RPMI7951 (cell line): ENCODE measurements around the gene RNF113A. TPM values are rescaled to one million over a fixed set of nuclear protein-coding genes. Genes with fewer than 3 reads are reported as not detected.
"Not testable (repeated sequence)": the region's sequence is repeated elsewhere in the genome, so short reads cannot be mapped to it uniquely, and the experiment has no call there.

ENCODE experiments used
- DNase-seq: peaks from one replicate; pipeline ENCODE4 v3.0.0-alpha.2; 2012; ENCODE audit warnings: low read depth
- total RNA-seq: library from RNA; depleted of rRNA; stranded (reverse); fragments of >200 nt; shearing (Covaris generic); gene quantifications from 2 replicates; pipeline ENCODE4 v1.2.3, GENCODE V29; 2014; rRNA removed

Gene RNF113A
- total RNA-seq = 13.5 and 16.2 TPM in 2 replicates

DNA sequence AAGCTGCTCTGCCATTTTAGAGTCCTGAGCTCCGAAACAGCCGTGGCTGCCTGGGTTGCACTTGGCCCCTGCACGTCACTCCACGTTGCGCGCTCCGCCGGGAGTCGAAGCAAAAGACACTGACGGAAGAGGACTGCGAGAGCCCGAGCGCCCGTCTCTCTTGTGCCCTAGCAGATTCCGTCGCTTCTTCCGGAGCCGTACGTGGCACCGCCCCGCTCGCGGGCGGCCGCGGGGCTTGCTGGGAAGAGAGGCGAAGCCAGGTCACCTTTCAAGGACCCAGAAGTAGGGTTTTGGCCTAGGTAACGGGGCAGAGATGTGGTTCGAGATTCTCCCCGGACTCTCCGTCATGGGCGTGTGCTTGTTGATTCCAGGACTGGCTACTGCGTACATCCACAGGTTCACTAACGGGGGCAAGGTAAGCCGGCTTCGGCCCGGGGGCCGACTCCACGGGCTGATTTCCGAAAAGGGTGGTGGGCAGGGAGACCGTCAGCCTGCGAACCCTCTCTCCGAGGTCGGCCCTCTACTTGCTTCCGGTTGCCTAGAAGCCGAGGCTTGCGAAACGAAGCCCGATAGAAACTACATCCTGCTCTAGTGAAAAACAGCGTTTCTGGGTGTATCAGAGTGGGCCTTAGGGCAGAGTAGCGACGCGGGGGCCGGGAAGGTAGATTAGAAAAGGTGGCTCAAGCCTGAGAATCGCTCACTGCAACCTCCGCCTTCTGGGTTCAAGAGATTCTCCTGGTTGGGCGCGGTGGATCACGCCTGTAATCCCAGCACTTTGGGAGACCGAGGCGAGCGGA lies at the start of gene RNF113A, which contains the start of gene NDUFA1:
RNF113A (minus strand) TSS at position 135 of the 797 bp plus-strand sequence; CDS start at position 15, 120 bp downstream.
NDUFA1 (plus strand) TSS at position 234 of the 797 bp plus-strand sequence; CDS start at position 314, 80 bp downstream.
- DNase-seq = peak; percentile 79

DNA sequence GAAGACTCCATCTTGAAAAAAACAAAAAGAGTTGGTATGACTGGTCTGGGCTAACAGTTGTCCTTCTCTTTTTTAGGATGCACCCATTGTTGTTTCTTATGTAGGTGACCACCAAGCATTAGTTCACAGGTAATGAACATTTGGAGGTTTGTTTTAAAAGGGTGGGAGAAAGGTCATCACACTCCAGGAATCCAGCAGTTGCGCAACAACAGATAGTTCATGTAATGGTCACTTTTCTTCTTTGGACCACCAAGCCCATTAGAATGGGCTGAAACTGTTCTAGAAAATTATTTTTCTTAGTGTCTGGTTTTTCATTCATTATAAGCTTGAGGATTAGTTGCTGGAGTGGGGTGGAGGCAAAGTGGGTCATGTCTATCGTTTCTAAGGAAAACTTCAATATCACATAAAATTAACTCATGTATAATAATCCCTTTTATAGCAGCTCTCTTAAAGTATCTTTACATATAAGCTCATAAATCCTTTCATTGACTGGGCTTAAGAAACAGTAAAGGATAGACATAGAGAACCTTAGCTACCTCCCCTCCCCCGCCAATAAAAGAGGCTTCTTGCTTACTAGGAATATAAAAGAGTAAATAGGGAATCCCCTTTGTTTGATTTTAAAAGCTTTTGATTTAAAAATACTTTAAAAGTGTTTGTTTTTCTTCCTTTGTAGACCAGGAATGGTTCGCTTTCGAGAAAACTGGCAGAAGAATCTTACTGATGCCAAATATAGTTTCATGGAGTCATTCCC lies 48.5 kb upstream of the RNF113A start:
- no peak for DNase-seq

- no peak for DNase-seq
Observed at GRCh38 chrX:119917877-119918276, 46.3 kb upstream of the RNF113A start.

DNA sequence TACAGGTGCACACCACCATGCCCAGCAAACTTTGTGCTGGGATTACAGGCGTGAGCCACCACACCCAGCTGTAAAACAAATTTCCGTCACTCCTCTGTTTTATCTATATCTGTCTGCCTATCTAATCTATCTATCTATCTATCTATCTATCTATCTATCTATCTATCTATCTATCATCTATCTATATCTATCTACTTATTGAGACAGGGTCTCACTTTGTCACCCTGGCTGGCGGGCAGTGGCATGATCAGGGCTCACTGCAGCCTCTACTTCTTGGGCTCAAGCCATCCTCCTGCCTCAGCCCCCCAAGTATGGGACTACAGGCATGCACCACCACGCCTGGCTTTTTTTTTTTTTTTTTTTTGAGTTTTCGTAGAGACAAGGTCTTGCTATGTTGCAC lies 44.8 kb upstream of the RNF113A start:
- DNase-seq = no peak

DNA sequence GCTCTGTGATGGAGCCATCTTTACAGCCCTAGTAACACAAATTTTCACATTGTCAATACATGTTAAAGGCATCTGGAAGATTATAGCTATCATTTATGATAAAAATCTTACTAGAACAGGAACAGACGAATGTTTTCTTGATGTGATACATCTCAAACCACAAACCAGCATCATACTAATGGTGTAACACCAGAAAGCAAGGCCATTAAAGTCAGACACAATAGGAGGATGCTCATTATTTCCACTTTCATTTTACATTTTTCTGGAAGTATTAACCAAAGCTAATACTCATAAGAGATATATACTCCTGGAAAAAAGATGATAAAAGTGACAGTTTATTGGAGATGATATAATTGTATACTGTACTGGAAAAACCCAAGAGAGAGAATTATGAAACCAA lies 29.4 kb upstream of the RNF113A start:
- DNase-seq = no peak

- no peak for DNase-seq
Observed at GRCh38 chrX:119899125-119899524, 27.6 kb upstream of the RNF113A start.

DNA sequence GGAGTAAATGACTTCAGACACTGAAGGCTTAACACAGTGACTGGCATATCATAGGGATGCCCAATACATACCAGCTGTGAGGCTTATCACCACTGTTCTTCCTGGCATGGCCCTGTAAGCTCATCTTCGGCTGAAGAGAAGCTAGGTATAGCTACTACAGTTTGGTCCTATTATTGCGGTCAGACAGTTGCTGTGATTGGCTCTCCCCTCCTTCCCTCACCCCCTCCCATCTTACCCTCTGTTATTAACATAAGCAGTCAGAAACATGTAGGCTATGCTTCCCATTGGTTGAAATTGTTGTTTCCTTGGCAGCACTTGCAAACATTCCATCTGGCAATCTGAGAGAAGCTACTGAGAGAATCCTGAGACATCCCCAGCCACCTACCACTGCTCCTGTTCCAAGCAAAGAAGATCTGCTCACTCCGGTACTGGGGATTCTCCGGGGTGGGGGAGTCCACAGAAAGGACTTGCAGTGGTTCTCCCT lies 24.4 kb upstream of the RNF113A start, which contains the start of gene AKAP14:
AKAP14 (plus strand) TSS at position 51 of the 484 bp plus-strand sequence. CDS start 7,331 bp downstream, outside the sequence.
- DNase-seq = no peak

DNA sequence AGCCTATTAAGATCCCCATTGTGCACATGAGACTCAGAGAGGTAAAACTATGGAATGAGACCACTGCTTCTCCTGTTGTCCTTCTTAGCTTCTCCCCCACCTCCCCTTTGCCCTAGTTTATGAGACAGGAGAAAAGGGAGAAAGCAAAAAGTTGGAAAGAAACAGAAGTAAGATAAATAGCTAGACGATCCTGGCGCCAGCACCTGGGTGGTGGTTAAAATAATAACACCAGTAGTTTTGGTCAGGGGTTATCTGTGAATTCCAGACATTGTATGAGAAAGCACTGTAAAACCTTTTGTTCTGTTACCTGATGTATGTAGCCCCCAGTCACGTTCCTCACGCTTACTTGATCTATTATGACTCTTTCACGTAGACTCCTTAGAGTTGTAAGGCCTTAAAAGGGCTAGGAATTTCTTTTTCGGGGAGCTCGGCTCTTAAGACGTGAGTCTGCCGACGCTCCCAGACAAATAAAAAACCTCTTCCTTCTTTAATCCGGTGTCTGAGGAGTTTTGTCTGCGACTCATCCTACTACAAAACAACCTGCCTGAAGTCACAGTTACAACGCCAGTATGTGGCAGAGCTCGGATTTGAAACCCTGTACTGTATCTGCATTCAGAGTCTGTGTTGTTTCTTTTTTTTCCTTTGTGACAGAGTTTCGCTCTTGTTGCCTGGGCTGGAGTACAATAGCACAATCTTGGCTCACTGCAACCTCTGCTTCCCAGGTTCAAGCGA lies 20.6 kb upstream of the RNF113A start:
- DNase-seq = not testable (repeated sequence)

GRCh38 chrX:119890626-119891025 lies 19.1 kb upstream of the RNF113A start:
- not testable (repeated sequence) for DNase-seq

DNA sequence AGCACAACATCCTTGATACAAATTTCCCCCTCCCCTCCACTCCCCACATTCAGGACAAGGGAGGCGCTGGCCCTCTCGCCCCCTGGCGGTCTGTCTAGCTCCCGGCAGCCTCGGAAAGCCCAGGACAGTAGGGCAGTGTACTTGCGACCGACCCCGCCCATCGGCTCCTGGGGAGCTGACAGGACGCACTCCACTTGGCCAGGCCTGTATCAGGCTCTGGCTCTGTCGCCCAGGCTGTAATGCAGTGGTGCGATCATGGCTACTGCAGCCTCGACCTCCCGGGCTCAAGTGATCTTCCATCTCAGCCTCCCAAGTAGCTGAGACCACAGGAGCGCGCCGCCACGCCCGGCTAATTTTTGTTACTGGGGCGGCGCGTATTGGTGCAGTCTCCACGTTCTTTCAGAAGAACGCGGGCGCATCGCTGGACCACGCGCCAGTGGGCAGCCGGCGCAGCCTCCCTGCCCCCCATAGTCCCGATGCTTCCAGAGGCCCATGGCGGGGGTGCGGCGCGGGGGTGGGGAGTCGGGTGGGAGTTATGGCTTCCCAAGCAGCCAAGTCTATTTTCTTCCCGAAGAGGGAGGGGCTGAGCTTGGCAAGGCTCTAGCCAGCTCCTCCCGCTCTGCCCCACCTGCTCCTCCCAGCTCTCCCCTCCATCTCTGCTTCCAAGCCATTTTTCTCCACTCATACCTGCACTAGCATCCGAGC lies 16.3 kb upstream of the RNF113A start:
- peak; percentile 63 for DNase-seq

GRCh38 chrX:119885554-119886428 lies 14.3 kb upstream of the RNF113A start:
- peak; percentile 55 for DNase-seq

- peak; percentile 38 for DNase-seq
Observed at GRCh38 chrX:119880552-119881437, 9.3 kb upstream of the RNF113A start.

DNA sequence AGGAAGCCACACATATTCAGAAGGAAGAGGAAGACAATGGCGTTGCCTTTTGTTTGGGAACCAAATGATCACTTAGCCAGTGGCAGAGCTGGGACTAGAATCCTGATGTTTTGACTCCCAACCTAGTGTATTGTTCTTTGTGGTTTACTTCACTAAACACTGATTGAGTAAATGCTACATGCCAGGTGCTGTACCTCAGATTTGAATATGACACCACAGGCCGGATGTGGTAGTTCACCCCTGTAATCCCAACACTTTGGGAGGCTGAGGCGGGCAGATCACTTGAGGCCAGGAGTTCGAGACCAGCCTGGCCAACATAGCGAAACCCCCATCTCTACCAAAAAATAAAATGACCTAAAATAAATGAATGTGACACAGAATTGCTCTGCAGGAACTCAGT lies 8.5 kb upstream of the RNF113A start:
- no peak for DNase-seq

DNA sequence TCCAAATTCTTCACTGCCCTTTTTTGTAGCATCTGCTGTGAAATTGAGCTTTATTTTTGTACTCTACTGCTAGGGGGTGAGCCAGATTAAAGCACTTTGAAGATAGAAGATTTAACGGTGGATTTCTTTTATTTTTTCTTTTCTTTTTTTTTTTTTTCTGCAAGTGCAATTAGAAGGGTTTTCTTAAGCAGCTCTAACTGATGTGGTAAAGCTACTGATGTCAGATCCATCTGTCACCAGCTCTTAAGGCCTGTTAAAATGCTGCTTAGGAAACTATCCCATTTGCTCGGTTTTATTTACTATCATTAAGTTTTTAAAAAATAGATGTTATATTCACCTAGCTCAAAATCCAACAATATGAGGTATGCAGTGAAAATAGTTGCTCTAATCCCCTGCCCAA lies 7.2 kb upstream of the RNF113A start:
- DNase-seq = no peak

DNA sequence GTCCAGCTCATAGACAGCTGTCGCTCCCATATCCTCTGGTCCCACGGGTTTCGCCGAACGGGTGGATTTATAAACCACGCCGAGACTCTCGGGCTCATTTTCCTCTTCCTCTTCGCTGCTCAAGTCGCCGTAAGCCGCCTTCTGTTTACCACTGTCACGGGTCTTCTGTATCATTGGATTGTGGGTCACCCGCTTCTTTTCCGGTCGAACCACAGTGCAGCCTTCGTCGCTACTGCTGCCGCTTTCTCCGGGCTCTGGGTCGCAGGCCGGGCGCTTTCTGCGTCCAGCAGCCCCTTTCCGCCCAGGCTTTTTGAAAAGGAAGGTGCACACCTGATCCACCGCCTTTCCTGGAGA lies 311 bp downstream of the RNF113A start:
- no peak for DNase-seq

DNA sequence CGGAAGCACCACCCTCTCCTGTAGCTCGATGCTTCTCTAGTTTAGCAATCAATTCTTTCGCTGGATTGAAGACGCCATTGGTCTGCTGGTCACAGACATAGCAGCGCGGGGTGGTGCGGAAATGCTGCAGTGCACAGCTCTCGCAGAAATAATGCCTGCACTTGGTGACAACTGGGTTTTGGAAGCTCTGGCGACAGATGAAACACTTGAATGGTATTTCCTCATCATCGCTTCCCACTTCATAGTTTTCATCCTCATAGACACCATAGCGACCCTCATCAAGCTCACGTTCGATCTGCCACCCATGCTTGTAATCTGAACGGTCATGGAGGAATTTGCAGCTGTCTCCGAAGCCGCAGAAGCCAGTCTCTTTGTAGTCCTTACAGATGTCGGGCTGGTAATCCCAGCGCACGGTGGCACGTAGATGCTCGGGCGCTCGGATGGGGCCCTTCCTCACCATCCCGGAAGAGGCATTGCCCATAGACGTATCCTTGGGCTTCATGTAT lies 854 bp downstream of the RNF113A start:
- DNase-seq = no peak

- DNase-seq = no peak
Observed at GRCh38 chrX:119853444-119853843, 18.1 kb downstream of the RNF113A start.

GRCh38 chrX:119852382-119853353 lies 18.9 kb downstream of the RNF113A start, which contains the start of gene UPF3B:
UPF3B (minus strand) TSS chrX:119852963; CDS start chrX:119852928, 35 bp downstream.
- peak; percentile 97 for DNase-seq
